Activated naive CD8-positive, alpha-beta T cell treated with anti-CD3 and anti-CD28 coated beads, Interleukin-2, amount 50 U/mL, for 24 hours (primary cell): ENCODE measurements around the gene CORO6.
"Not testable (repeated sequence)": the region's sequence is repeated elsewhere in the genome, so short reads cannot be mapped to it uniquely, and the experiment has no call there.

Experiments used
- ATAC-seq: fragments of 150-1000 bp; cut with Tn5 transposase; one replicate; pipeline ENCODE4 v1.10.0; 2021
- DNase-seq: peaks from one replicate; pipeline ENCODE4 v3.0.0; 2021
- H3K27ac Mint-ChIP-seq: one replicate; pipeline ENCODE4 v1.8.0; 2021; ENCODE audit warnings: mild to moderate bottlenecking, mixed read lengths
- H3K27me3 Mint-ChIP-seq: one replicate; pipeline ENCODE4 v1.8.0; 2021; ENCODE audit warnings: mixed read lengths
- H3K36me3 Mint-ChIP-seq: one replicate; pipeline ENCODE4 v1.8.0; 2021; ENCODE audit warnings: low read depth, mixed read lengths
- H3K4me1 Mint-ChIP-seq: one replicate; pipeline ENCODE4 v1.8.0; 2021; ENCODE audit warnings: mixed read lengths
- H3K4me3 Mint-ChIP-seq: one replicate; pipeline ENCODE4 v1.8.0; 2021; ENCODE audit warnings: mild to moderate bottlenecking, moderate library complexity, mixed read lengths
- H3K9me3 Mint-ChIP-seq: one replicate; pipeline ENCODE4 v1.8.0; 2021; ENCODE audit warnings: mixed read lengths

Gene CORO6

DNA sequence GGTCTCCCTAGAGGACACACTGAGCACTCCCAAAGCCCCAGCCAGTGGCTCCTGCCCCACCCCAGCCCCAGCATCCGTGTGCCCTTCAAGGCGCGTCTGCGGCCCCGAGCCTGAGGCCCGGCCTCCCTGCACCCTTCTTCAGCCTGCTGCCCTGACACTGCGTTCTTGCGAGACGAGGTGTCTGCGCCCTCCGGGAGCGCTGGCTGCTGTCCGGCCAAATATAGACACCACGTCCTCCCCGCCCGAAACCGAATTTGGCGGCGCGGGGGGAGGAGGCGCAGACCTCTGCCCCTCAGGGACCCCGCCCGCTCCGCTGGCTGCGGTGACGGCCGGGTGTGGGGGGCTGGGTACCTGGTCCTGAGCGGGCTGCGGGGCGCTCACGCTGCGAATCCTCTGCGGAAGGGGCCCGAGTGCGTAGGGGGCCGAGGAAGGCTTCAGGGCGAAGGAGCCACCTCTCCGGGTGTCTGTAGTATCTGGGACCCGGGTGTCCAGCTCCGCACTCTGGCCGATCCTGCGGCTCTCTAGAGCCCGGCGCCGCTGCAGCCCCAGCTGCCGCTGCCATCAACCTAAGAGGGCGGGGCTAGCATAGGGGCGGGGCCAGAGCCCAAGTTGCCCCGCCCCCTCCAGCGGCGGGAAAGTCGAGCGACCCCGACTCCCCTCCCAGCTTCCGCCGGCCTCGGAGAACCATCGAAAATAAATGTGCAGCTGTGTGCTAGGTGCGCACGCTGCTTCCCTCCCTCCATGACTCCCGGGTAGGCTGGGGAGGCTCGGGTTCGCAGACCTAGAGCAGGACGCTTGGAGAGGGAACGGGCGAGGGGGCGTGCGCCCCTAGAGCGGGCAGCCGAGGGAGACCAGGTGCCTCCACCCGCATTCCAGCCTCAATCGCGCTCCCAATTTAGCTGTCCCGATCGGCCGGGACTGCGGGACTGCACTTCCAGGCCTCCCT, at the start of gene CORO6:
Gene CORO6 (minus strand): TSS at position 576 of the 946 bp plus-strand sequence. CDS start 1,491 bp downstream, outside the sequence.
- peak; percentile 16 for ATAC-seq
- Mint-ChIP-seq H3K4me3 (peak within 1 kb of the TSS; percentile 79), H3K27me3 (no peaks in the 10 kb centered on the region), H3K27ac (peak within 1 kb of the TSS; percentile 92), H3K4me1 (peaks cover 54% of the 10 kb centered on the region), H3K9me3 (no peaks in the 10 kb centered on the region), H3K36me3 (no peaks in the 10 kb centered on the region)
- DNase-seq, result peak; percentile 78

DNA sequence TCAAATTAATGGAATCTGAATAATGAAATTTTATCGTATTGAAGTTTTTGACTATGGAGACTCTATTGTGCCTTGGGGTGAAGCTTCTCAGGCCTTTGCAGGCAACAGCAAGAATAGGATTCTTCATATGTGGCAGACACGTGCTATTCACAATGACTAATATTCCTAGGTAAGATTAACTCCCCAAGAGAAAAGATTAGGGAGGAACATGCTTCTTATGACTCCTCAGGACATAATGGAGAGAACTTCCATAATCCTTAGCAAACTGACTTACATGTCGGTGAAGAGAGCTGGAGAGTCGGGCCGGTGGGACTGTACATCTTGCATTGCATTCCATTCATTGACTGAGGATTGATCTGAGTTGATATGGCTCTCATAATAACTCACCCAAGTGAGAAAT, 48.9 kb upstream of the CORO6 start:
- Mint-ChIP-seq H3K27ac (no peak overlapping the region), H3K4me1 (peaks cover 27% of the 10 kb centered on the region), H3K9me3 (no peaks in the 10 kb centered on the region), H3K4me3 (no peak overlapping the region), H3K27me3 (no peaks in the 10 kb centered on the region), H3K36me3 (peaks cover 27% of the 10 kb centered on the region)
- no peak for DNase-seq
- ATAC-seq, result no peak

DNA sequence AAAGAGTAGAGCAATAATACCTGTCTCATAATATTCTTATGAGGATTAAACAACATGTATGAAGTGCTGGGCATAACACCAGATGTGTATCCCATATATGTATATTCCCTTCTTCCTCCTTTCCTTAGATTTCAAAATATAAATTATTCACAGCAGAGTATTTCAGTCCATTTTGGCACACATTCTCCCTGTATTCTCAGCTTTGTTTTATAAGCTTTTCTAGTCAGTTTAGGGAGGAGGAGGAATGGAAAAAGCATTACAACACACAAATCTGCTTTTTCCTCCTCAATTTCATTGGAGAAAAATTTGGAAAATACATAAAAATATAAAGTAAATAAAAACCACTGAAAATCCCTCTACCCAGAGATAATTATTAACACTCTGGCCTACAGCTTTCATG, 46.6 kb upstream of the CORO6 start:
- Mint-ChIP-seq H3K4me1 (peaks cover 36% of the 10 kb centered on the region), H3K27me3 (no peaks in the 10 kb centered on the region), H3K9me3 (no peaks in the 10 kb centered on the region), H3K36me3 (peaks cover 31% of the 10 kb centered on the region), H3K27ac (no peak overlapping the region), H3K4me3 (no peak overlapping the region)
- DNase-seq (no peak), ATAC-seq (no peak)

DNA sequence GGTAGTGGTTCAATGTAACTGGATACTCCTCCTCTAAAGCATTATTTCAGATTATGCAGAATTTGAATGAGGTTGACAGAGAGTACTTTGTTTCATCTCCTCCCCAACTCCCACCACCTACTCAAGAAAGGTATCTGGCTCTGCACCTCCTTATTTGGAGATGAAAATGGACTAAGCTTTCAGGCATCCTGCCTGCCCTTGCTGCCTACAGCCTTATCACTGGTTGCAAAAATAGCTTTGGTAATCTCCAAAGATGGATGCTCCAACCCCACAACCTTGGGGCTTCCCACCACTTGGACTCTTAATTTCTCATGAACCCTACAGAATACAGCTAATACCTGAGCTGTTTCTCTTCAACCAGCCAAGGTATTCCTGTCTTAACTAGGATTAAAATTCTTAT, 45.3 kb upstream of the CORO6 start:
- Mint-ChIP-seq H3K4me1 (peaks cover 32% of the 10 kb centered on the region), H3K27ac (peak overlapping the region; percentile 2), H3K4me3 (no peak overlapping the region), H3K36me3 (peaks cover 32% of the 10 kb centered on the region), H3K27me3 (no peaks in the 10 kb centered on the region), H3K9me3 (no peaks in the 10 kb centered on the region)
- no peak for DNase-seq
- ATAC-seq, result no peak

DNA sequence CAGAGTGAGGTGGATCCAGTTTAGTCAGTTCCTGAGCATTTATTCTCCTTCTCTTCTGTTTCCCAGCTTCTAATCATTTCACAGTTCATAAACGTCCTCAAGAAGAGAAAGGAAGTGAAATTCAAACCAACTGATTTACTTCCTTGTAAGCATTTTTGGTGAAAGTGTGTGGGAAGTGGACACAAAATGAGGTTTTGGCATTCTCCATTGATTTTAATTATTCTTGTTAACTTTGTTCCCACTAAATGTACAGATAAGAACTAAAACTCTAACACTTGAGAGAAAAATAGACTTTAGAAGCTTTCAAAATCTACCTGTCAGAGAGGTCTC, 42.7 kb upstream of the CORO6 start:
- Mint-ChIP-seq H3K4me3 (peak overlapping the region; percentile 23), H3K27ac (peak overlapping the region; percentile 91), H3K36me3 (peaks cover 35% of the 10 kb centered on the region), H3K27me3 (no peaks in the 10 kb centered on the region), H3K9me3 (peaks cover 4% of the 10 kb centered on the region), H3K4me1 (peaks cover 38% of the 10 kb centered on the region)
- ATAC-seq, result no peak
- no peak for DNase-seq

DNA sequence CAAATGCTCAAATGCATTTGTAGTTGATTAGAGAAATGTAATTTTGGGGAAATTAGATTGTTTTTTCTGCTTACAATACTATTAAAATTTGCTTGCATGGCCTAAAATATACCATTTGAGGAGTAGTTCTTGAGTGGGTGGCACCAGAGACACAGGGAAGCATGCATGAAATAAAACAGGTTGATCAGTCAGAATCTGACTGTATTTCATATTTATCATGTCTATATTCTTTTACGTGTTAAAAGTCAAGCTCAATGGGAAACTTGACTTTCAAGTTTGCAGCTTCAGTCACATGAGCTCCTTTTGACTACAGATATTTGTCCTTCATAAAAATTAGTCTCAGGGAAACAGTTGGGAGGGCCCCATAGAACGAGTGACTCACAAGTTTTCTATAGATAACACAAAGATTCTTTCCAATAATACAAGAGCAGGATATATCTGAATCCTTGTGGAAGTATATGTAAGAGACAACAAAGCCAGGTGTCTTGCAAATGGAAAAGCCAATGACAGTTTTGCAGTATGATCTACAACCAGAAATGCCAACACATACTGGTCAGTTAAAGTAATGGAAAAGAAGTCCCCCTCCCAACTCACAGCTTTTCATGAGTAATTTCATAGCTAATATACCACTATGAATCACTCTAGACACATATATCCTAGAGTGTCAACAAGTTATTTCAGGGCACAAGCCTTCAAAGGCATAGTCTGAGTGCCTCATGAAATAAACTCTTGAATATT, 42.2 kb upstream of the CORO6 start:
- Mint-ChIP-seq H3K27me3 (no peaks in the 10 kb centered on the region), H3K4me1 (peaks cover 39% of the 10 kb centered on the region), H3K4me3 (peak overlapping the region; percentile 23), H3K27ac (peak overlapping the region; percentile 91), H3K36me3 (peaks cover 35% of the 10 kb centered on the region), H3K9me3 (peaks cover 4% of the 10 kb centered on the region)
- DNase-seq, result no peak
- ATAC-seq, result peak; percentile 97

DNA sequence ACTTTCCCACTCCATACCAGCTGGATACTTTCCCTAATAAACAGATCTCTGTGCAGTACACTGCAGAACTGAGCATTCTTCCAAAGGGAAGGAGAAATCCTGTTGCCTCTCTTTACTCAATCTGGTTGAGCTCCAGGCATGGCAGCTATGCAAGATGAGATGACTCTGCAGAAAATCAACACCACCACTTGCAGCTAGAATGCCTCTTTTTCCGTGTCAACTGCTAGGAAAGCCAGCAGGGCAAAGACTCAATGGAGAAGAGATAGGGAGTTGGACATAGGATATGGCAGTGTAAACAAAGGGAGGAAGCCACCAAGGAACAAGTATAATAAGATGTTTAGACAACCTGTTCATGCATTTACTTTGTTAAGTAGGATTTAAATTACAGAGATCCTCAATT, 40.4 kb upstream of the CORO6 start:
- H3K27ac Mint-ChIP-seq, result no peak overlapping the region
- DNase-seq (no peak), ATAC-seq (no peak)
- peaks cover 50% of the 10 kb centered on the region for H3K4me1 Mint-ChIP-seq
- no peak overlapping the region for H3K4me3 Mint-ChIP-seq
- H3K36me3 Mint-ChIP-seq, result peaks cover 38% of the 10 kb centered on the region
- peaks cover 4% of the 10 kb centered on the region for H3K9me3 Mint-ChIP-seq
- no peaks in the 10 kb centered on the region for H3K27me3 Mint-ChIP-seq

DNA sequence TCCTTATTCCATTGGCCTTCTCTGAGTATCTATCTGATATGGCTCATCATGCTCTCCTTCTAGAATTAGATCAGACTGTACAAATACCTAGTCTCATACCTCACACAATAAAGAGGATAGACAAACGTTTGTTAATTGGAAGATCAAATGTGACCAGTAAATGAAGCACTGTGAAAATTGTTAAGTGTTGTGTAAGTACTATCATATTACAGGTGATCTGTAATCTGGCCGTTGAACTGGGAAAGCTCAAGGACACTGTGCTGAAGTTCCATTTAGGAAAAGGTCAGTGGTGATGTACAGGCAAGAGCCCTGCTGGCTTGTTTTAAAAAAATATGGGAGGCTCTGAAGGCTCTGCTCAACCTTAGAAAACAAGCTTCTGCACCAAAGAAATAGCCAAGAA, 38.5 kb upstream of the CORO6 start:
- peaks cover 30% of the 10 kb centered on the region for H3K36me3 Mint-ChIP-seq
- peak overlapping the region; percentile 11 for H3K27ac Mint-ChIP-seq
- no peak for DNase-seq
- no peaks in the 10 kb centered on the region for H3K27me3 Mint-ChIP-seq
- peaks cover 38% of the 10 kb centered on the region for H3K4me1 Mint-ChIP-seq
- peaks cover 4% of the 10 kb centered on the region for H3K9me3 Mint-ChIP-seq
- ATAC-seq, result no peak
- H3K4me3 Mint-ChIP-seq, result no peak overlapping the region

DNA sequence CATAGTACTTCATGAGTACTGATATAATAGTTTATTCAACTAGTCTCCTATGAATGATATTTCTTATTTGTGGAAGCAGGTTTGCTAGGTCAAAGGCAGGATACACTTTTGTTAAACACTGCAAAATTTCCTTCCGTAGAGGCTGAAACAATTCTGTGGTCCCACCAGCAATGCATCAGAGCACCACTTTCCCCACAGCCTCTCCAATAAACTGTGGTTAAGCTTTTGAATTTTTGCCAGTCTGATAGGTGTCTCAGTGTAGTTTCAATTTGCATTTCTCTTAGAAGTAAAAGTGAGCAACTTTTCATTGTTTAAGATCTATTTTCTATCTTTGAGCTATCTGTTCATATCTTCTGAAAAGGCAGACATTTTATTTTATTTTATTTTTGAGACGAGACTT, 36.4 kb upstream of the CORO6 start:
- Mint-ChIP-seq H3K27ac (peak overlapping the region; percentile 77), H3K4me3 (peak overlapping the region; percentile 39), H3K9me3 (peaks cover 4% of the 10 kb centered on the region), H3K4me1 (peaks cover 19% of the 10 kb centered on the region), H3K36me3 (peaks cover 21% of the 10 kb centered on the region), H3K27me3 (no peaks in the 10 kb centered on the region)
- peak; percentile 80 for ATAC-seq
- DNase-seq, result no peak

DNA sequence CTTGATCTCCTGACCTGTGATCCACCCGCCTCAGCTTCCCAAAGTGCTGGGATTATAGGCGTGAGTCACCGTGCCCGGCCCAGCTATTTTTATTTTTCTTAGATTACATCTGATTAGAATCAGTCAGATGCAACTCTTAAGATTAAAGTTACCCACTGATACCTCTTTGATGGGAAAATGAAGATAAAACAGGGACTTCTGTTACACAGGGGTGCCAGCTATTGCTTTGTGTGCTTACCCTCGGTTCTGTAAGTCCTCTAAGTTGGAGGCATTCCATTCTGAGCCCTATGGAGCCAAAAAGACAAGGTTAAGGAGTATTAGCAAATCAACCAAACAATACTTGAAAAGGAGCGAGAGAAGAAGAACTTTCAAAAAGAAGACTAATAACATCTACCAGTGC, 32.6 kb upstream of the CORO6 start:
- Mint-ChIP-seq H3K4me1 (peaks cover 14% of the 10 kb centered on the region), H3K27ac (no peak overlapping the region), H3K27me3 (no peaks in the 10 kb centered on the region), H3K36me3 (peaks cover 12% of the 10 kb centered on the region), H3K4me3 (no peak overlapping the region), H3K9me3 (no peaks in the 10 kb centered on the region)
- ATAC-seq (no peak), DNase-seq (no peak)

DNA sequence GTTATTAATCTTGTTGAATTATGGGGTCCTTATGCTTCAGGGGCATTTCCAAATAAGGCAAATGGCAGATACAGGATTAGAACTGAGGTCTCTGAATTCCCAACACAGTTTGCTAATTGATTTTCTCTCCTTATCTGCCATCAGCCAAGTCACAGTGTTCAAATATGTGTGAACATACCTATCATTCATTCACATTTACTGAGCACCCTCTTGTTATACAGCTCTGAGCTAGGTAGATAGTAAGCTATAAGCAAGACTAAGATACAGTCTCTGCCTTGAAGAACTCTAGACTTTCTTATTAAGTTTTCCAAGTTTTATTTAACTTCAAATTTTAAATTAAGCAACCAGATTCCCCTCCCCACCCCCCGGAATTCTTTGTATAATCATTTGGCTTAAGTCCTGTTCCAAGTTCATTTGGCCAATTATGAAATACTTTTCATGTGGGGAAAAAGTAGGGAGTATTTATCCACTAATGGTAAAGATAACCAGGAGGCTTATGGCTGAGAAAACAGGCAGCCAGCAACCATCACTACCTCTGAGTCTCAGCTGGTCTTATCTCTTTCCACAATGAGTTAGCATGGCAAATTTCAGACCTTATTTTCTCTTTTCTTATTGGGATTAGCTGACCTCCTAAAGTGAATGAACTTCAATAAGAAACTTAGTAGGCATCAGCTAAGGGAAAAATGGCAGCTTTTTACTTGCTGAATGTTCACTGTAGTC, 31.4 kb upstream of the CORO6 start:
- Mint-ChIP-seq H3K4me1 (peaks cover 10% of the 10 kb centered on the region), H3K36me3 (peaks cover 13% of the 10 kb centered on the region), H3K27ac (no peak overlapping the region), H3K4me3 (no peak overlapping the region), H3K27me3 (no peaks in the 10 kb centered on the region), H3K9me3 (no peaks in the 10 kb centered on the region)
- DNase-seq (no peak), ATAC-seq (no peak)

DNA sequence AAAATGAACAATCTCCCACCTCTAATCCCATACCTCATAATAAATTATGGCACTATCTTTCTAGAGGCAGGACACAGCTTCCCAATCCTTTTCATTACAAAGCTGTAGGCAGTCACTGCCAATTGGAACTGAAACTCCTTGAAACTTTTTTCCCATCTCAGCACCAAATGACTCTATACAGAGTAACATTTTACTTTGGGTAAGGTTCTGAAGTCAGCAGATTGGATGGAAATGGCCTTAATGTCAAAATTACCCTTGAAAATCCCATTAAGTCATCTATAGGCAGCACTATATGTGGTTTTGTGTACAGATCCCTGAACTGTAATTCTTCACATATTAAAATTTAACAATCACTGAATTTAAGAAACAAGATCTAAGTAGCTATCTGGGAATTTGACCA, 30.3 kb upstream of the CORO6 start:
- ATAC-seq (no peak), DNase-seq (no peak)
- Mint-ChIP-seq H3K9me3 (no peaks in the 10 kb centered on the region), H3K27me3 (no peaks in the 10 kb centered on the region), H3K27ac (peak overlapping the region; percentile 39), H3K36me3 (peaks cover 15% of the 10 kb centered on the region), H3K4me1 (peaks cover 3% of the 10 kb centered on the region), H3K4me3 (no peak overlapping the region)

DNA sequence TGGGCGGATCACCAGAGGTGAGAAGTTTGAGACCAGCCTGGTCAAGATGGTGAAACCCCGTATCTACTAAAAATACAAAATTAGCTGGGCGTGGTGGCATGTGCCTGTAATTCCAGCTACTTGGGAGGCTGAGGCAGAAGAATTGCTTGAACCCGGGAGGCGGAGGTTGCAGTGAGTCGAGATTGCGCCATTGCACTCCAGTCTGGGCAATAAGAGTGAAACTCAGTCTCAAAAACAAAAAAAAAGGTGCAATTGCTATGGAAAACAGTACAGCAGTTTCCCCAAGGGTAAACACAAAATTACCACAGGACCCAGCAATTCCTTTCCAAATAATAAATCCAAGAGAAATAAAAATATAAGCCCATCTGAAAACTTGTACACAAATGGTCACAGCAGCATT, 29.2 kb upstream of the CORO6 start:
- H3K36me3 Mint-ChIP-seq, result peaks cover 13% of the 10 kb centered on the region
- not testable (repeated sequence) for ATAC-seq, DNase-seq, H3K9me3 Mint-ChIP-seq, H3K27me3 Mint-ChIP-seq, H3K4me3 Mint-ChIP-seq, H3K4me1 Mint-ChIP-seq, H3K27ac Mint-ChIP-seq

DNA sequence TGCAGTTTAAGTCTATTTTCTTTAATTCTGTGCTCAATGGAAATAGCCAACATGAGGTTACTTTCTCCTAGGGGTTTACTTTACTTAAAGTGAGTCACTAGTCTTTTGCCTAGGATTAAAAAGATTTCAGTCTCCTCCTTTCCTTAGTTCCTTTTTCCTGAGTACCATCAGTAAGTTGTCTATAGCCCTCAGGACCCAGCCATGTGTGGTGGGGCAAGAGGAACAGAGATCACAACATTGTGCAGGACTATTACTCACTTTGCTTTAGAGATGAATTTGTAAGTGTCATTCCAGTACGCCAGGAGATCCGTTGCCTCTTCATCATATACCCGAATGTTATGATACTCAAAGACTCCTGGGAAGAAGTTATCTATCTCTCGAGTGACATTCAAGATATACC, 27.7 kb upstream of the CORO6 start:
- Mint-ChIP-seq H3K4me3 (no peak overlapping the region), H3K27ac (peak overlapping the region; percentile 24), H3K4me1 (peaks cover 12% of the 10 kb centered on the region), H3K36me3 (peaks cover 17% of the 10 kb centered on the region), H3K27me3 (no peaks in the 10 kb centered on the region), H3K9me3 (no peaks in the 10 kb centered on the region)
- no peak for DNase-seq
- no peak for ATAC-seq
